ENCODE data around the gene JARID2. TPM values are rescaled to one million over a fixed set of nuclear protein-coding genes. Genes with fewer than 3 reads are reported as not detected.

Gene JARID2
- total and polyA plus RNA-seq, 9 of the 15 experiments (the other 6 are each of a cell fraction or from before 2014, with no cell fraction given): 5.0 to 29.0 (median 15.6) TPM

GRCh38 chr6:15391500-15391899 is 145.6 kb downstream of the JARID2 start:
- H3K4me1 ChIP-seq (replicated peaks in 1 of 2; ENCODE audit: control insufficient read depth in 2 of 2, insufficient read depth in 2 of 2, low read length in 2 of 2): peaks cover 10 to 34% of the 10 kb centered on the region in 2 experiments; a peak in 4 of 5 replicates
- POLR2A ChIA-PET: interaction anchor here (0.6 to 1.3 kb wide), 4 partner anchors 8 to 928 kb away, joined by 3 to 4 read pairs (median 4); no protein-coding TSS in a partner anchor
- BruUV-seq (replicated peaks): no TSS peak
- no peaks in the 10 kb centered on the region; the same call in 1 of the 2 replicates for H3K9me3 ChIP-seq (replicated peaks; ENCODE audit: control insufficient read depth, insufficient read depth, low read depth, low read length)
- FAIRE-seq (no peak), ATAC-seq (no peak), DNase-seq (ENCODE audit: extremely low read depth in 1 of 4, low spot score in 3 of 4) (no peak)
- H3K4me2 ChIP-seq (ENCODE audit: insufficient read depth, low read length): no peak overlapping the region
- H4K20me1 ChIP-seq (replicated peaks; ENCODE audit: control insufficient read depth, insufficient read depth, low read length): peaks cover 37% of the 10 kb centered on the region; the same call in 1 of the 2 replicates
- H3K9ac ChIP-seq (ENCODE audit: insufficient read depth in 1 of 2, low read depth in 2 of 2, low read length in 2 of 2): no peak overlapping the region; a peak in 1 of 4 replicates
- in situ Hi-C loops (cut with MboI) (no loop called here), intact Hi-C loops (cut with micrococcal nuclease) (loop anchor here (10.0 kb wide), 2 partner anchors 527 to 587 kb away; no protein-coding TSS in a partner anchor)
- no peak overlapping the region for H2AFZ ChIP-seq (ENCODE audit: low read depth, low read length)
- H3K27ac ChIP-seq (ENCODE audit: extremely low read depth, low read depth, low read length): no peak overlapping the region
- CTCF ChIA-PET (ENCODE audit: low intra/inter-chr PET ratio): no interaction called here
- no peaks in the 10 kb centered on the region for H3K9me1 ChIP-seq (ENCODE audit: control insufficient read depth, insufficient read depth, low read length)
- no peaks in the 10 kb centered on the region for H3K27me3 ChIP-seq (ENCODE audit: control insufficient read depth in 2 of 2, insufficient read depth in 2 of 2, low read length in 2 of 2)
- H3K4me3 ChIP-seq: no peak overlapping the region
- H3K36me3 ChIP-seq (ENCODE audit: control insufficient read depth, insufficient read depth, low read length): no peaks in the 10 kb centered on the region; the same call in 2 of the 3 replicates
- 91% methylated on average over 1 of the region's 1 CpG for WGBS (ENCODE audit: insufficient coverage, low coverage, missing lambda C conversion rate)
- TF ChIP-seq TCFL5 (CRISPR knock-in tag; conservative IDR thresholded peaks at IDR 0.05): no peak
- no peak for TF ChIP-seq FIP1L1 (IDR thresholded peaks at IDR 0.05; ENCODE audit: low read depth, low read length, poor library complexity, severe bottlenecking)
- no peak for TF ChIP-seq GABPA (tag; conservative IDR thresholded peaks at IDR 0.05; ENCODE audit: low read depth)
- TF ChIP-seq RREB1 (CRISPR knock-in tag; IDR thresholded peaks at IDR 0.05): no peak
- peak; percentile 55; the same call in 1 of the 2 replicates for TF ChIP-seq CEBPB (tag; IDR thresholded peaks at IDR 0.05)
- no peak for TF ChIP-seq MIER1 (IDR thresholded peaks at IDR 0.05; ENCODE audit: low read depth)
- no peak for TF ChIP-seq CEBPG (CRISPR knock-in tag; IDR thresholded peaks at IDR 0.05)
- TF ChIP-seq CEBPG (tag; conservative IDR thresholded peaks at IDR 0.05 in 1 of 2, IDR thresholded peaks at IDR 0.05 in 1 of 2): peak in 1 of 2 experiments; percentile 36; a peak in 1 of 4 replicates
- H3K79me2 ChIP-seq (ENCODE audit: control insufficient read depth, insufficient read depth, low read length): peaks cover 94% of the 10 kb centered on the region

All from K562 (cell line).